HG02943 (cell line): ENCODE data around the gene STX18.

Experiments used
- ATAC-seq: cut with Tn5 transposase; IDR thresholded peaks from one replicate; pipeline ENCODE4 v1.9.1; 2021; ENCODE audit warnings: mild to moderate bottlenecking, low read depth, moderate library complexity; ENCODE audit not compliant: unreplicated experiment

Gene STX18

DNA sequence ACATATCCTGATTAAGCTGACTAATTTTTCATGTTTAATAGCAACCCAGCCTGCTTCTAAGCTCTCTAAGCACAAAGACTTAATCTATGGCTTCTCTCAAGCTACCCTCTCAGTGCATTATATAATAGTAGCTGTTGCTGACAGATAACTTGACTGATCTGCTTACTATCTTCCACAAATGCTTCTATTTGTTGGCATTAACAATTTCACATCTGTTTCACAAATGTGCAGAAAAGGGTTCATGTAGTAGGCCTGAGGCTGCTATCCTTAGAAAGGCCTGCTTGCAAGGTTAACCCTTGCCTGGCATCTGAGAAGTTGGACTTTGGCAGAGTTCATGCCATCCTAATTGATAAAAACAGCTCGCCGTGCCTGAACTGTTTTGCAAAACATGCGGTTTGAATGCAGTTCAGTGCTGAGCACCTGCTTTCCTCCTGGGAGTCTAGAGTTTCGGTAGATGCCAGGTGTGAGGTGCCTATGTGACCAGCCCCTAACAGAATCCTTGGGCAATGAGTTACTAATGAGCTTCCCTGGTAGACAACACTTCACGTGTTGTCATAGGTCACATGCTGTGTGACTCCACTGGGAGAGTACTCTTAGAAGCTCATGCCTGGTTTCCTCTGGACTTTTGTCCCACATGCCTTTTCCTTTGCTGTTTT is 86.5 kb downstream of the STX18 start:
- ATAC-seq, result peak; percentile 98

DNA sequence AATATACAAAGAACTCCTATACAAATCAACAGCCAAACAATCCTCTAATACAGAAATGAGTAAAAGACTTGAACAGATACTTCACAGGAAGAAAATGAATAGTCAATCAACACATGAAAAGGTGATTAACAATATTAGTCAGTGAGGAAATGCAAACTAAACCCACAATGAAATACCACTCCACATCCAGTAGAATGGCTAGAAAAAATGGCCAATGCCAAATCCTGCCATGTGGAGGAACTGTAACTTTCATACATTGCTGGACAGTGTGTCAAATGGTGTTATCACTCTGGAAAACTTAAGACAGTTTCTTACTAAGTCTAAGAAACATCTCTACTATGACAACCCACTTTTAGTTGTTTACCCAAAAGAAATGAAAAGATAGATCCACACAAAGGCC is 95.4 kb downstream of the STX18 start:
- ATAC-seq, result no peak

DNA sequence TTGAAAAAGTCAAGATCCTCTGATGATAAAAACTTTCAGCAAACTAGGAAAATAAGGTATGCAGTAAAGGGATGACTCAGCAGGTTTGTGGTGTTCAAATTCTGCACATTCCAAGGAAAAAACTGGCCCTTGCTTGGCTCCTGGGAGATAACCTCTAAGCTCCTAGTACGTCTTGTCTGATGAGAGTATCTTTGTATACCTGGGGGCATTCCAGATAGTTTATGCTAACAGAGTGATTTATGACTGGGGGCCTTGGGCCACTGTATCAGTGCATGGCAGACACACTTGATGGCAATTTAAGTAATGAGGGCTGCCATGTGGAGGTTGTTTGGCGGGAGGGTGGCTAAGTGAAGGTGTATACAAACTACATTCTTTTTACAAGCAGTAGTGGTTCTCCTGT is 98.0 kb downstream of the STX18 start:
- no peak for ATAC-seq

DNA sequence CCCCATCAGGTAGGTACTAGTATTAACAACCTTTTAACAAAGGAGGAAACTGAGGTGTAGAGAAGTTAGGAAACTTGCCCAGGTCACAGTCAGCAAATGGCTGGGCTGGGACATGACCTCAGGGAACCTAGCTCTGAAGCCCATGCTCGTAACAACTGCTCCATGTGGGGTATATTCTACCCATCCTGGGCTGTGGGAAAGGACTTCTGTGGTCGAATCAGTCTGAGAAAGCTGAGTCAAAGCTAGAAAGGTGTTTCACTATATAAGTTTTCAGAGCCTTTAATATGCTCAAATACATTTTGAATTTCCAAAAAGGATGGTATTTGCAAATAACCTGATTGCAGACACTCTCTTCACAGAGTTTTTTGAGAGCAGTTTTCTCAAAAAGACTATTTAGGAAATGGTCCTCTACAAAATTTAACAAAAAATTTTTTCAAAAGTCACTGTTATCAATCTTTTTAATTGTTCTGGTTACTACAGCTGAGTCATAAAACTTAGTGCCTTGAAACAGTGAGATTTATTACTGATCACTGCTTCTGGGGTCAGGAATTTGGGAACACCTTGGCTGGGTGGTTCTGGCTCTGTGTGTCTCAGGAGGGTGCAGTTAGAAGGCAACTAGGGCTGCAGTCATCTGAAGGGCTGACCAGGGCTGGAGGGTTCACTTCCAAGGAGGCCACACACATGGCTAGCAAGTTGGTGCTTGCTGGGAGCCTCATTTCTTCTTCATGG is 101.4 kb downstream of the STX18 start:
- ATAC-seq, result no peak

DNA sequence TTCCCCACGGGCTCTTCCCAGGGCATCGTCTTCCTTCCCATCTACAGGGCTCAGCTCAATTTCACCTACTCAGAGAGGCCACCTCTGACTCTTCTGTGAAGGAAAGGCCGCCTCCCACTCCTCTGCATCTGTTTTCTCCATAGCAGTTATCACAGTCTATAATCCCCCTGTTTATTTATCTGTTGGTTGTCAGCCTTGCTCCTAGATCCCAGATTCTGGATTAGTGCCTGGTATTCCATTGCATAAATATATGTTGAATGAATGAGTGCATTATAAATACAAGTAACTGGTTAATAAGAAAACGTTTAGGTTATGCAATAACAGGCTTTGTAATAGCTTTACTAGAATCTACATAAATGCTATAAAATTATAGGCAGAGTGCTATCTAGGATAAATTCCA is 102.1 kb downstream of the STX18 start:
- no peak for ATAC-seq

DNA sequence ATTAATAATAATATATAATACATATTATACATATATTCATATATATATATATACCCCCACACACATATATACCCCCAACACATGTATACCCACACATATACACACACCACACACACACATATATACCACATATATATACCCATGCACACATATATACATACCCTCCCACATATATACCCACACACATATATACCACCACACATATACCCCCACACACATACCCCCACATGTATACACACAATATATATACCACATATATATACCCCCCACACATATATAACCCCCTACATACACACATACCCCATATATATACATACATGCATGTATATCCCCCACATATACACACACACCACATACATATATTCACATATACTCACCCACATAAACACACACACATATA is 103.0 kb downstream of the STX18 start:
- ATAC-seq, result no peak

DNA sequence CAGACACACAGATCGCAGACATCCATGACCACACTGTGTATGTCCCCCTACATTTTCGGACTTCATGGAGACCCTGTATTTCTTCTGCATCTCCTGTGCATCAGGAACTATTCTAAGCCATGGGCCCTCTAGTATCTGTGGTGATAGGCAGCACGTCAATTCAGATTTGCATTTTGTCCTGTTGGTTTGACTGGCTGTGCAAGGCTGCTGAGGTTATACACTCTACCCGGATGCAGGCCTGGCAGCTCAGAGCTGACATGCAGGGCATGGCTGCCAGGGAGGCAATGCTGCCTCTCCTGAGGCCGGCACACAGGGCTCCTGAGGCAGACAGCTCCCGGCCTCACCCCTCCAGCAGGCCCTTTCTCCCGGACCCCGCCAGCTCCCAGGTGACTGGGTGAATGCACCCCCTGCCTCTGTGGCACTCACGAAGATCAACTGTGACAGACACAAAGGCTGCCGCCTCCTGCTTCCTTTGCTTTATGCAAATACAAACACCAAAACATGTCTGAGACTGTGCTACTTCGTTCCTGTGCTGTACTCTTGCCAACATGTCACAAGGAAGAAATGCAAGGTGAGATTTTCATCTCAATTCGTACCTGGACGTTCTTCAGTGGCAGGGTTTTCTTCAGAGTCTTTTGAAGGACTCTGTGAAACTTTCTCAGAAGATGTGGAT is 103.9 kb downstream of the STX18 start:
- ATAC-seq, result no peak

DNA sequence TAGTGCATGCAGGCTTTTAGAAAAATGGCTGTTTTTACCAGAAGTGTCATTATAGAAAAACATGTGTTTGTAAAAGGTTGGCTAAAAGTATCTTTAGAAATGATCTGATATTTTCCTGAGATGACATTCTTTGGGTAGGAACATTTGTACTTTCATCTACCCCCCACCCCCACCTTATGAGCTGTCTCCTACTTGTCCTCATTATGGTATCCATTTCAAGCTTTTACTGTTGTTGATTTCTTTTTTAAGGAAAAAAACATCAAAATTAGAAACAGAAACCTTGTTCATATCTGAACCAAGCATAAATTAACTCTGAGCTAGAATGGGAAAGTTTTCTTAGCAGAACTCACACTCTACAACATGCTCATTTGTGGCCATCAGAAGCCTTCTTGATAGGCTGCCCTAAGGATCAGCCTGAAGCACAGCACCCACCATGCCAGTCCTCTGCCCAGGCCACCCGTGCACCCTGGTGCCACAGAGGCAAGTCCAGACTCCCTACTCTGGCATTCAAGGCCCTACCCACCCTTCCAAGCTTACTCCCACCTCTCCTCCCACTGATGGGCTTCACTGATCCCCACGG is 105.5 kb downstream of the STX18 start:
- no peak for ATAC-seq

DNA sequence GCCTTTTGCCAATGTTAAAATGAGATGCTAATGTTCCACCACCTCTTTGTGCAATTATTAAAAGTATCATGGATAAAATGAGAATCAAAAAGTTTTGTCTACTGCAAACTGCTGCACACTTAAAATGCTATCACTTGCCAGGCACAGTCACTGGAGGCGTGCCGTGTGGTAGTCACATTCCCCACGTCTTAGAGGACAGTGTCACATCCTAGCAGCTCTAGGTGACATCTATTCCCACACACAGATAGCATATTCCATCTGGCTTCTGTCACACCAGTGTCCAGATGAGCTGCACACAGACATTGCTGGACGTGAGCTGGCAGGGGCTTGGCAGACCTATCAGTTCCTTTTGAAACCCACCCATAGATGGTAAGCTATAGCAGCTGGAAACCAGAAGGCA is 107.9 kb downstream of the STX18 start:
- no peak for ATAC-seq

DNA sequence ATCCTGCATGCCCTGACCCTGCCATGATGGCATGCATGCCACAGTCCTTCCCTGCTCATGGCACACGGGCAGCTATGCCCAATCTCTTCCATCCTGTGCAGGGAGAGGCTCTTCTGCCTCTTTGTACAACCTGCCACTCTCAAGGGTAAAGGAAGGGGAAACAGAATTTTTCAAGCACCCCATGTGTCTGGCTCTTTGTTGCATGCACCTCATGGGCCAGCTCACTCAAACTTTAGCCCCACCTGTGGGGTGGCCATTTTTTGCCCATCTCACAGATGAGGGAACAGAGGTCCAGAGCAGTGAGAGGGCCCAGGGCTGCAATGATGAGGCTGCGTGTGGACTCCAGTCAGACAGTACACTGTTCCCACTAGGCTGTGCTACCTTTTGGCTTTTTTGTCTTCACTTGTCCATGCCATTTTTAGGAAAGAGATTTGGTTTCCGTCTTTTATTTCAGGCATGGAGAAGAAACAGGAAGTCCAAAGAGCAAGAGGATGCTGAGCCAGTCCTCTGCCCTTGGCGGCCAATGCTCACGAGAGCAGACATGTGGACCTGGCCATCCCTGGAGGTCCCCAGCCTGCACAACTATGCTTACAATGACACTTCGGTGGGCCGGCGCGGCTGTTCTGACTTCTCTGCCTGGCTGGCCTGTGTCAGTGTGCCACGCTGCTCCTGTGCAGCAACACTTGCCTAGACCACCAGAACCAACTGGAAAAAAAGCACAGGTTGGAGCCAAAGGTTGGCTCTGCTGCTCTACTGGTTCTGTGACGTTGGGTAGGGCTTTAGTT is 109.3 kb downstream of the STX18 start:
- no peak for ATAC-seq

DNA sequence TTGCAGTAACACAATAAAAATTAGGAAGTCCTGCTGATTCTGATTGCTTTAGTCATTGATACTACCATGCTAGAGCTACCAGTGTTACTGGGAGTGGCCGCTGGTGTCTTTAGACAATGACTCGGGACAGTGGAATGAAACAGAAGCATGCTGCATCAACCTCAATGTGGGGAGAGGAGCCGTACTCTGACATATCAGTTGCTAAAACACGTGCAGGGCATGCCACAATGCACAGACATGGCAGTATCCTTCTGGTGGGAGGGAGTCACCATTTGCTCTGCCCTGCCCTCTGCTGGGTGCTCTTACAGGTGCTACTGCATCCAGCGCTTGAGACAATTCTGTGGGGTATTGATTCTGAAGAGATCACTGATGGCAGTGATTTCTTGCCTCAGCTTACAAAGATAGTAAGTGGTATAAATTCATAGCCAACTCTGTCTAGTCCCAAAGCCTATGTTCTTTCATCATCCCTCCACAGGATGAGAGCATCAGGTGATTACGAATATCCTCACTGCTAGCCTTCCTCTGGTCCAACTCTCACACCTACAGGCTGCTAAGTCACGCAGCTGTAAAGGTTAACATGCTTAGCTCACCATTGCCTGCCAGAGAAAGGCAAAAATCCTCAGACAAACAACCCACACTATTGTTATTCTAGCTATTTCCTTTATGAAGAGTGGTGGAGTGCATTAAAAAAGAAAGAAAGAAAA is 111.2 kb downstream of the STX18 start:
- ATAC-seq, result peak; percentile 64

DNA sequence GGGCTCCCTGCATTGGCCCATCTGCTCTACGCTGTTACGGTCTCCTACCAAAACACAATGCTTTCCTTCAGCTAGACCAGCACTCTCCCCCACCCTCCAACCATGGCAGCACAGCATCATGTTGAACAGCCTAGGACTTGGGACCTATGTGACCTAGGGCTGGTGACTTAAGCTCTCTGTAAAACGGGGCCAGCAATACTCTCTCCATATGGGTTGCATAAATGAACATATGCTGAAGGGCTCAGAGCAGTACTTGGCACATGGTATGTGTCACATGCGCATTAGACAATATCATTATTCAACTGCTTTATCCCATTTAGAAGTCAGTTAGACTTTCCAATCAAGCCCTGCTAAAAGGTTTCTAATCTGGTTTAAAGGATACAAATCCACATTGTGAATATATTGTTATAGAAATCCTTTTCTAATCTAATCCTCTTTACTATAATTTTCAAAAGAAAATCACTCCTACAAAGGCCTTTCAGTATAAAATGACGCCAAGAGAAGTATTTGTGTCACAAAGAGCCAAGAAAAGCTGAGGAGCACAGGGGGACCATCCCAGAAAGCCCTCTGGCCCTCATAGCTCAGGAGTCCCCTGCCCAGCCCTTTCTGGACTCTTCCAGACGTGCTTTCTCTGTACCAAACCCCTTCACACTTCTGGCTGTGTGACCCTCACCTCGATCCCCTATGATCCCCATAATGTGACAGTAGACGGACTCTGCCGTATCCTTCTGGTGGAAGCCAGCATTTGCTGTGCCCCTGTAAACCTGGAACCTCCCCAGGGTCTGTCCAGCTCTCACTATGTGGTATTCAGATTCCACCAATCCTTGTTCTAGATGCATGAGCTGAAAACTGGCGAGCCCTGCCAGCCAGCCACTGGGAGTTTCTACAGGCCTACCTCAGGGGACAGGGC is 112.6 kb downstream of the STX18 start:
- no peak for ATAC-seq

DNA sequence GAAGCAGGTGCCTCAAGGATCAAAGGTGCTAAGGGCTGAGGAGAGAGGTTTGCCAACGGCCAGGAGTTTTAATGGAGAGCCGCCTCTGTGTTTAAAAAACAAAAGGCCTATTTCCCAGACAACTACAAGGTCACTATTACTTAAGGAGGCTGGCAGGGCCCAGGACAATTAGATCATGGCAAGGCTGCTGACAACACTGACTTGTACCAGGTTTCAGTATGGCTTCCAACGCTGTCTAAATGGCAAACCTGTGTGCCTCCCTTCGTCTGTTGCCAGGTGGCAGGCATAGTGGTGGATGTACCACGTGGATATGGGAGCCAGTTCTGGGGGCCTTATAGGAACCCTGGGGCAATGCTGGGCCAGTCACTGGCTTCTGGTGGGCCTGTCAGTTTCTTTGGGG is 114.0 kb downstream of the STX18 start:
- no peak for ATAC-seq

DNA sequence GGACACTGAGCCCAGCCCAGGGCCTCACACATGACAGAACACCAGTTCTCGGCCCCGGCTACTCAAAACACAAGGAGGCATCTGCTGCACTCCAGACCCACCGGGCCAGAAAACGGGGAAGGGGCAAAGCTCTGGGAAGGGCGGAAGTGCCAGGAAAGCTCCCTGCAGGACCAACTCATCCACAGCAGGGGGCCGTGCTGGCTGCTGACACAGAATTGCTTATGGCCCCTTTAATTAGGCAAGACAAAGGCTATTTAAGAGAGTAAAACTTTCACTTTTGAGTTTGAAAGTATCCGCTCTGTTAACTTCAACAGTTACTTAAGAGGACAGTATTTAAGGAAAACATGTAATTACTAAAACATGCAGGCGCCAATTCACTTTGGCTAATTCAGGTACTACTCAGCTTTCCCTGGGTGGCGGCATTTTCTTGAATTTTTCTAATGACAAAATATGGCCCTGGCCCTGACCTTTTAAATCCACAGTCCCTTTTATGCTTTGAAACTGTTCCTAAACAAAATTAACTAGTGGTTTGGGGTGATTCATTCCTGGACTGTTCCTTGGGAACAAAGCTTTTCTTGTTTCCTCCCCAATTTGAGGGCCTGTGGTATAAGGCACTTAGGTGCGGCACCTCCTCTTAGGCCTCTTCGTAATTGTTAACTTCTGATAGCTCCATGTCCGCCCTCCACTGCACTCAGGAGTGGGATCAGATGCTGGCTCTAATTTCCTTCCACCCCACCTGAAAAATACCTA is 114.6 kb downstream of the STX18 start:
- ATAC-seq, result no peak

DNA sequence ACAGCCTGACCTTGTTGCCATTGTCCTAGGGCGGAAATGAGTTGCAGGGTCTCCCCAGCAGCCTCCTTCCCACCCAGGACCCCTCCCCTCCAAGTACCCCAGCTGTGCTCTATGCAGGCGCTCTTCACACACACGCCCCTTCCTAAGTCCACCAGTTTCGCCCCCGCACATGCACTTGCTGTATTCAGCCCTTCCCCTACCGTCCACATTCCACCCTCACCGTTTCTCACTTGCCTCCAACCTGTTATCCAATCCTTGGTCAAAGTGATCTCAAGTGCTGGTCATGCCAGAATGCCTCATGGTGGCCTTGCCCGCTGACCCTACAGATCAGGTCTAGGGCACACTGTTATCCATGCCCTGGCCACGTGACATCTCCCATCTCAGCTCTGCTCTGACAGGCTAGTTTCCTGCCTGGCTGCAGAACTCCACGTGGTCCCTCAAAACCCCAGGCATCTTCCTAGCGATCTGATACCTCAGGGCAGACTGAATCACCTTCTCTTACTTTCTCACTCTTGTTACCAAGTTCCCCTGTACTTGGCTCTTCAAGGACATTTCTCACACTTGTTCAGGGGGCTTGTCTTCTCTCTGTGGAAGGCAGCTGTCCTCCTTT is 115.2 kb downstream of the STX18 start:
- no peak for ATAC-seq

DNA sequence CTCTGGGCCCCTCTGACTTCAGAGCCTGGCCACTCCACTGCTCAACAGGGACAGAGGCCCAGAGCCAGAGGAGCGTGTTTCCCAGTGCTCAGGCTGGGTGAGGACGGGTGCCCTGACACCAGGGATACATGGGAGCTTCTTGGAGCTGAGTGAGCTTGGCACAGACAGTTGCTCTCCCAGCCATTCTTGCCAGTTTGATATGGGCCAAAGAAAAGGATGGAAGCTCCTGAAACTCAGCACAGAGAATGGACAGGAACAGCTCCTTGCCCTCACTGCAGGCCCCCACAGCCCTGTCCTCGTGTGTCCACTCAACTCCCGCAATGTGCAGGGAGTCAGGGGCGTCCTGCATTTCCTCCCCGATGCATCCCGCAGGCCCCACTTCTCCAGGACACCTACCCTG is 116.2 kb downstream of the STX18 start:
- no peak for ATAC-seq

DNA sequence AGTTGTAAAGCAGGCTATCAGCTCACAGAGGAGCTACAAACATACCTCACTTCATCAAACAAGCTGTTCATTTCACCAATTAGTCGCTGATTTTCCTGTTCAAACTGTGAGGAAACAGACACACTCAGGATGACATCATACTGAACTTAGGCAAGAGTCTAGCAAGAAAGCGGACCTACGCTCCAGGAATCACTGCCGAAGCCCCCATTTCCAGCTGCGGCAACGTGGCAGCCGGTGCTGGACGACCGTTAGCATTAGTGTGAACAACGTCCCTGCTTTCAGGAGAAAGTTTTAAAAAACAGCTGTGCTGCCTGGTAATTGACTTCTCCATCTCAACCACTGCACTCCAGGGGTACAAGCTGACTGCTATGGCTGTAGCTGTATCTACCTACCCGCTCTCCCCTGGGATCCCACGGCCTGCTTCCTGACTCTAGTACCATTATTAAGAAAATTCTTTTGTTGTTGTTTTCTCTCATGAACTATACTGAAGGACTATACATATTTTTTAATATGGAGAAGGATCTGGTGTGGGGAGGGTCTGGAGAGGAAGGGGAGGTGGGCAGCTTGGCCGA is 116.6 kb downstream of the STX18 start:
- no peak for ATAC-seq
